ENCODE measurements around the gene MTMR3. TPM values are rescaled to one million over a fixed set of nuclear protein-coding genes. Genes with fewer than 3 reads are reported as not detected.

Gene MTMR3
- total RNA-seq, 1 donor from 2014 or later = 35.4 TPM

GRCh38 chr22:30002861-30003486, 120.0 kb downstream of the MTMR3 start:
- Histone ChIP-seq H4K20me1 (ENCODE audit: low read depth) (peaks cover 34% of the 10 kb centered on the region), H3K4me2 (no peak overlapping the region), H3K9me3 (ENCODE audit: low read depth) (no peaks in the 10 kb centered on the region), H3K27me3 (no peaks in the 10 kb centered on the region), H3K4me1 (peaks cover 5% of the 10 kb centered on the region), H3K79me2 (ENCODE audit: low read depth) (no peaks in the 10 kb centered on the region), H3K27ac (no peak overlapping the region), H2AFZ (replicated peaks) (no peak overlapping the region), H3K36me3 (peaks cover 7% of the 10 kb centered on the region), H3F3A (ENCODE audit: low read depth) (peaks cover 4% of the 10 kb centered on the region), H3K4me3 (no peak overlapping the region), H3K9ac (no peak overlapping the region)
- no peak for TF ChIP-seq EZH2phosphoT487 (IDR thresholded peaks at IDR 0.05)
- TF ChIP-seq, protein P1, sequence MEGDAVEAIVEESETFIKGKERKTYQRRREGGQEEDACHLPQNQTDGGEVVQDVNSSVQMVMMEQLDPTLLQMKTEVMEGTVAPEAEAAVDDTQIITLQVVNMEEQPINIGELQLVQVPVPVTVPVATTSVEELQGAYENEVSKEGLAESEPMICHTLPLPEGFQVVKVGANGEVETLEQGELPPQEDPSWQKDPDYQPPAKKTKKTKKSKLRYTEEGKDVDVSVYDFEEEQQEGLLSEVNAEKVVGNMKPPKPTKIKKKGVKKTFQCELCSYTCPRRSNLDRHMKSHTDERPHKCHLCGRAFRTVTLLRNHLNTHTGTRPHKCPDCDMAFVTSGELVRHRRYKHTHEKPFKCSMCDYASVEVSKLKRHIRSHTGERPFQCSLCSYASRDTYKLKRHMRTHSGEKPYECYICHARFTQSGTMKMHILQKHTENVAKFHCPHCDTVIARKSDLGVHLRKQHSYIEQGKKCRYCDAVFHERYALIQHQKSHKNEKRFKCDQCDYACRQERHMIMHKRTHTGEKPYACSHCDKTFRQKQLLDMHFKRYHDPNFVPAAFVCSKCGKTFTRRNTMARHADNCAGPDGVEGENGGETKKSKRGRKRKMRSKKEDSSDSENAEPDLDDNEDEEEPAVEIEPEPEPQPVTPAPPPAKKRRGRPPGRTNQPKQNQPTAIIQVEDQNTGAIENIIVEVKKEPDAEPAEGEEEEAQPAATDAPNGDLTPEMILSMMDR (IDR thresholded peaks at IDR 0.05) = no peak
- no peak for TF ChIP-seq EZH2 (IDR thresholded peaks at IDR 0.05)
- DNase-seq (ENCODE audit: low spot score) = no peak
- H3K4me1 Mint-ChIP-seq = peaks cover 18% of the 10 kb centered on the region
- no peak overlapping the region for H3K27ac Mint-ChIP-seq
- no peaks in the 10 kb centered on the region for H3K27me3 Mint-ChIP-seq (ENCODE audit: insufficient read depth, low read depth)
- H3K4me3 Mint-ChIP-seq = no peak overlapping the region
- H3K36me3 Mint-ChIP-seq = peaks cover 10% of the 10 kb centered on the region
- H3K9me3 Mint-ChIP-seq = no peaks in the 10 kb centered on the region

- peaks cover 23% of the 10 kb centered on the region for H3K4me1 Mint-ChIP-seq
- no peak overlapping the region for H2AFZ ChIP-seq (replicated peaks)
- H3K4me3 ChIP-seq = no peak overlapping the region
- no peak overlapping the region for H3K27ac Mint-ChIP-seq
- peaks cover 5% of the 10 kb centered on the region for H3K36me3 Mint-ChIP-seq
- DNase-seq (ENCODE audit: low spot score) = no peak
- no peak overlapping the region for H3K4me3 Mint-ChIP-seq
- H3K9me3 ChIP-seq (ENCODE audit: low read depth) = no peaks in the 10 kb centered on the region
- H3K27ac ChIP-seq = peak overlapping the region; percentile 67
- no peaks in the 10 kb centered on the region for H3K27me3 Mint-ChIP-seq (ENCODE audit: insufficient read depth, low read depth)
- H3K4me1 ChIP-seq = peaks cover 12% of the 10 kb centered on the region
- peaks cover 39% of the 10 kb centered on the region for H4K20me1 ChIP-seq (ENCODE audit: low read depth)
- peaks cover 4% of the 10 kb centered on the region for H3K36me3 ChIP-seq
- no peaks in the 10 kb centered on the region for H3K79me2 ChIP-seq (ENCODE audit: low read depth)
- H3F3A ChIP-seq (ENCODE audit: low read depth) = peaks cover 4% of the 10 kb centered on the region
- H3K9me3 Mint-ChIP-seq = no peaks in the 10 kb centered on the region
- no peak overlapping the region for H3K4me2 ChIP-seq
- no peak overlapping the region for H3K9ac ChIP-seq
- H3K27me3 ChIP-seq = no peaks in the 10 kb centered on the region
- no peak for TF ChIP-seq EZH2phosphoT487 (IDR thresholded peaks at IDR 0.05)
- TF ChIP-seq, protein P1 (IDR thresholded peaks at IDR 0.05) = no peak
- TF ChIP-seq EZH2 (IDR thresholded peaks at IDR 0.05) = no peak
Measured at GRCh38 chr22:30004101-30004500, 121.1 kb downstream of the MTMR3 start.

DNA sequence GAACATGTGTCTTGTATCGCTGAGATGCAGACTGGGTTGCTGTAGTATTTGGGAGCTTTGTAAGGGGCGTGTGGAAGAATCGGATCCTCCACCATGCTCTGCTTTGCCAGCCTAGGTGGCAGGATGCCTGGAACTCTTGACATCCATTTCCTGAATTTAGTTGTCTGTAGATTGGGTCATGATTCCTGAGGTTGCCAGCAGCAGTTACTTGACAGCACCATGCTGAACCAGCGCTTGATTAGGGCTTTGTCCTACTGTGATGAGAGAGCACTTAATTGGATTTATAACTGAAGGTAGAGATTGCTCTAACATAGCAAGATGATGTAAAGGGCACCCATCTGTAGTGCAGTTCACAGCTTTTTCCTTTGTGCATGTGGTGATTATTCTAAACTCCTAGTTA, 121.7 kb downstream of the MTMR3 start:
- no peak overlapping the region for H2AFZ ChIP-seq (replicated peaks)
- DNase-seq (ENCODE audit: low spot score) = no peak
- H3K27ac ChIP-seq = peak overlapping the region; percentile 67
- H3K36me3 Mint-ChIP-seq = peaks cover 4% of the 10 kb centered on the region
- peaks cover 23% of the 10 kb centered on the region for H3K4me1 Mint-ChIP-seq
- H3K9ac ChIP-seq = no peak overlapping the region
- H3K4me3 Mint-ChIP-seq = no peak overlapping the region
- H3K9me3 ChIP-seq (ENCODE audit: low read depth) = no peaks in the 10 kb centered on the region
- peaks cover 12% of the 10 kb centered on the region for H3K4me1 ChIP-seq
- H3K27me3 Mint-ChIP-seq (ENCODE audit: insufficient read depth, low read depth) = no peaks in the 10 kb centered on the region
- H3K27me3 ChIP-seq = no peaks in the 10 kb centered on the region
- H3K79me2 ChIP-seq (ENCODE audit: low read depth) = no peaks in the 10 kb centered on the region
- H3F3A ChIP-seq (ENCODE audit: low read depth) = peaks cover 4% of the 10 kb centered on the region
- no peak overlapping the region for H3K27ac Mint-ChIP-seq
- H4K20me1 ChIP-seq (ENCODE audit: low read depth) = peaks cover 45% of the 10 kb centered on the region
- no peak overlapping the region for H3K4me2 ChIP-seq
- TF ChIP-seq, protein P1 (IDR thresholded peaks at IDR 0.05) = no peak
- TF ChIP-seq EZH2 (IDR thresholded peaks at IDR 0.05) (no peak), EZH2phosphoT487 (IDR thresholded peaks at IDR 0.05) (no peak)
- H3K4me3 ChIP-seq = no peak overlapping the region
- no peaks in the 10 kb centered on the region for H3K9me3 Mint-ChIP-seq
- peaks cover 4% of the 10 kb centered on the region for H3K36me3 ChIP-seq

Data from neural progenitor cell (in vitro differentiated cells).